HG03469 (cell line): ENCODE data around the gene ACIN1.

Experiments
- ATAC-seq: cut with Tn5 transposase; IDR thresholded peaks from one replicate; pipeline ENCODE4 v1.9.1; 2021; ENCODE audit warnings: mild to moderate bottlenecking, moderate library complexity, moderate number of reproducible peaks; ENCODE audit not compliant: unreplicated experiment

Gene ACIN1

GRCh38 chr14:23094666-23095195, at the start of gene ACIN1:
TSS of gene ACIN1 (minus strand) at chr14:23095136. CDS start at chr14:23095112, 24 bp downstream.
- peak; percentile 18 for ATAC-seq

- ATAC-seq, result no peak
Observed at GRCh38 chr14:23143911-23144310, 49.0 kb upstream of the ACIN1 start.

GRCh38 chr14:23142826-23143225, 47.9 kb upstream of the ACIN1 start:
- no peak for ATAC-seq

GRCh38 chr14:23141706-23142444, 46.9 kb upstream of the ACIN1 start:
- no peak for ATAC-seq

GRCh38 chr14:23140371-23140770, 45.4 kb upstream of the ACIN1 start:
- ATAC-seq, result no peak

- no peak for ATAC-seq
Observed at GRCh38 chr14:23139874-23140273, 44.9 kb upstream of the ACIN1 start.

GRCh38 chr14:23137813-23138535, 43.0 kb upstream of the ACIN1 start:
- no peak for ATAC-seq

- ATAC-seq, result no peak
Observed at GRCh38 chr14:23137192-23137812, 42.4 kb upstream of the ACIN1 start.

GRCh38 chr14:23136566-23137133, 41.7 kb upstream of the ACIN1 start:
- ATAC-seq, result no peak

- no peak for ATAC-seq
Observed at GRCh38 chr14:23132970-23133369, 38.0 kb upstream of the ACIN1 start.

- no peak for ATAC-seq
Observed at GRCh38 chr14:23131482-23131881, 36.5 kb upstream of the ACIN1 start.

- no peak for ATAC-seq
Observed at GRCh38 chr14:23130871-23131270, 35.9 kb upstream of the ACIN1 start.

- no peak for ATAC-seq
Observed at GRCh38 chr14:23129759-23130316, 34.9 kb upstream of the ACIN1 start.

GRCh38 chr14:23128969-23129758, 34.2 kb upstream of the ACIN1 start:
- ATAC-seq, result no peak

- no peak for ATAC-seq
Observed at GRCh38 chr14:23127861-23128260, 32.9 kb upstream of the ACIN1 start.

GRCh38 chr14:23126548-23127278, 31.8 kb upstream of the ACIN1 start:
- ATAC-seq, result no peak

- no peak for ATAC-seq
Observed at GRCh38 chr14:23125933-23126524, 31.1 kb upstream of the ACIN1 start.

GRCh38 chr14:23125011-23125410, 30.1 kb upstream of the ACIN1 start:
- ATAC-seq, result no peak

- ATAC-seq, result no peak
Observed at GRCh38 chr14:23124337-23124954, 29.5 kb upstream of the ACIN1 start.
